IMR-90 (cell line): ENCODE results near the gene ARPC5.

Source experiments
- CEBPB ChIP-seq: IDR thresholded peaks from 2 replicates; pipeline ENCODE4 v1.6.1; 2012; ENCODE audit warnings: low read depth, low read length, improper control_type of control experiment
- POLR2A ChIP-seq: IDR thresholded peaks from 2 replicates; pipeline ENCODE4 v1.6.1; 2012; ENCODE audit warnings: mild to moderate bottlenecking, low read depth, low read length
- RAD21 ChIP-seq: IDR thresholded peaks from 2 replicates; pipeline ENCODE4 v1.6.1; 2012; ENCODE audit warnings: low read length, improper control_type of control experiment
- RCOR1 ChIP-seq: IDR thresholded peaks from 2 replicates; pipeline ENCODE4 v1.6.1; 2012; ENCODE audit warnings: mild to moderate bottlenecking, low read length, improper control_type of control experiment; ENCODE audit not compliant: insufficient replicate concordance
- RFX5 ChIP-seq: IDR thresholded peaks from 2 replicates; pipeline ENCODE4 v1.8.0; 2012; ENCODE audit warnings: low read depth, mild to moderate bottlenecking, low read length, moderate library complexity
- SMC3 ChIP-seq: fragments of 150-350 bp; IDR thresholded peaks from 2 replicates; pipeline ENCODE4 v1.6.1; 2016; ENCODE audit warnings: low read depth, mild to moderate bottlenecking, antibody characterized with exemption, low read length, moderate library complexity
- TF ChIP-seq, protein P1 (sequence below): conservative IDR thresholded peaks from 2 replicates; pipeline ENCODE4 v1.5.1; 2012; ENCODE audit warnings: mild to moderate bottlenecking, low read depth, low read length, improper control_type of control experiment
- TF ChIP-seq, protein P2 (sequence below): fragments of 150-350 bp; IDR thresholded peaks from 2 replicates; pipeline ENCODE4 v1.6.1; 2017; ENCODE audit warnings: mild to moderate bottlenecking, antibody characterized with exemption, low read length, low read depth

DNA sequence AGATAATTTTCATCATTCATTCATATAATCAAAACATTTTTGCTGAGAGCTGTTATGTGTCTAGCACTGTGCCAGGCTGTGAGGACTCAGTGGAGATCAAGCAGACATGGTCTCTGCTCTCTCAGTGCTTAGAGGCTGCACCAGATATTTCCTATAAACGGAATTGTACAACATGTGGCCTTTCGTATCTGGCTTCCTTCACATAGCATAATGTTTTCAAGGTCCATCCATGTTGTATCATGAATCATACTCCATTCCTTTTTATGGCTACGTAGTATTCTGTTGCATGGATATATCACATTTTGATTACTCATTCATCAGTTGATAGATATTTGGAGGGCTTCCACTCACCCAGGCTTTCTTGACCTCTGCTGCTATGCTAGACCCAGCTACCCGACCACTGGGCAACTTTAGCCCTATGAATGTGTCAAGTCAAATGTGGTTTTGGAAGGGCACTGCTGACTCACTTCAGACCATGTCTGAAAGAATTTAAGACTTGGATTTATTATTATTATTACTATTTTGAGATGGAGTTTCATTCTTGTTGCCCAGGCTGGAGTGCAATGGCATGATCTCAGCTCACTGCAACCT is 63.8 kb downstream of the ARPC5 start:
- TF ChIP-seq POLR2A (no peak), RCOR1 (no peak), RFX5 (no peak), RAD21 (no peak), CEBPB (no peak), SMC3 (no peak)
- TF ChIP-seq, protein P1, sequence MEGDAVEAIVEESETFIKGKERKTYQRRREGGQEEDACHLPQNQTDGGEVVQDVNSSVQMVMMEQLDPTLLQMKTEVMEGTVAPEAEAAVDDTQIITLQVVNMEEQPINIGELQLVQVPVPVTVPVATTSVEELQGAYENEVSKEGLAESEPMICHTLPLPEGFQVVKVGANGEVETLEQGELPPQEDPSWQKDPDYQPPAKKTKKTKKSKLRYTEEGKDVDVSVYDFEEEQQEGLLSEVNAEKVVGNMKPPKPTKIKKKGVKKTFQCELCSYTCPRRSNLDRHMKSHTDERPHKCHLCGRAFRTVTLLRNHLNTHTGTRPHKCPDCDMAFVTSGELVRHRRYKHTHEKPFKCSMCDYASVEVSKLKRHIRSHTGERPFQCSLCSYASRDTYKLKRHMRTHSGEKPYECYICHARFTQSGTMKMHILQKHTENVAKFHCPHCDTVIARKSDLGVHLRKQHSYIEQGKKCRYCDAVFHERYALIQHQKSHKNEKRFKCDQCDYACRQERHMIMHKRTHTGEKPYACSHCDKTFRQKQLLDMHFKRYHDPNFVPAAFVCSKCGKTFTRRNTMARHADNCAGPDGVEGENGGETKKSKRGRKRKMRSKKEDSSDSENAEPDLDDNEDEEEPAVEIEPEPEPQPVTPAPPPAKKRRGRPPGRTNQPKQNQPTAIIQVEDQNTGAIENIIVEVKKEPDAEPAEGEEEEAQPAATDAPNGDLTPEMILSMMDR, result no peak
- TF ChIP-seq, protein P2, sequence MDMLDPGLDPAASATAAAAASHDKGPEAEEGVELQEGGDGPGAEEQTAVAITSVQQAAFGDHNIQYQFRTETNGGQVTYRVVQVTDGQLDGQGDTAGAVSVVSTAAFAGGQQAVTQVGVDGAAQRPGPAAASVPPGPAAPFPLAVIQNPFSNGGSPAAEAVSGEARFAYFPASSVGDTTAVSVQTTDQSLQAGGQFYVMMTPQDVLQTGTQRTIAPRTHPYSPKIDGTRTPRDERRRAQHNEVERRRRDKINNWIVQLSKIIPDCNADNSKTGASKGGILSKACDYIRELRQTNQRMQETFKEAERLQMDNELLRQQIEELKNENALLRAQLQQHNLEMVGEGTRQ, result no peak
